HepG2 (cell line): ENCODE measurements around the gene NFATC3. TPM values are rescaled to one million over a fixed set of nuclear protein-coding genes. Genes with fewer than 3 reads are reported as not detected.

Experiments used
- ATF4 ChIP-seq, 2 experiments: fragments of 450-650 bp in 1 of 2; sonication (generic) in 1 of 2; formaldehyde crosslinking; IDR thresholded peaks; 2 replicates each; pipeline versions ENCODE4 v1.5.0 to v1.8.0; 2020 to 2022; ENCODE audit warnings: mild to moderate bottlenecking in 1 of 2, missing genetic modification reagents in 1 of 2
- ATF7-NPFF ChIP-seq: sonication (generic); formaldehyde crosslinking; IDR thresholded peaks from 2 replicates; pipeline ENCODE4 v1.8.1; 2023; ENCODE audit warnings: mild to moderate bottlenecking, low read depth, missing genetic modification reagents, moderate library complexity
- ELF1 ChIP-seq: sonication (generic); formaldehyde crosslinking; IDR thresholded peaks from 2 replicates; pipeline ENCODE4 v1.4.0; 2020; ENCODE audit warnings: missing genetic modification reagents
- MAX ChIP-seq: IDR thresholded peaks from 2 replicates; pipeline ENCODE4 v1.6.1; 2012; ENCODE audit warnings: inconsistent platforms
- PHF8 ChIP-seq: sonication (generic); formaldehyde crosslinking; IDR thresholded peaks from 2 replicates; pipeline ENCODE4 v1.5.0; 2020; ENCODE audit warnings: missing genetic modification reagents
- ZBTB25 ChIP-seq: IDR thresholded peaks from 2 replicates; pipeline ENCODE4 v1.6.1; 2018; ENCODE audit warnings: missing genetic modification reagents
- ZNF816 ChIP-seq: sonication (generic); formaldehyde crosslinking; IDR thresholded peaks from 2 replicates; pipeline ENCODE4 v1.8.0; 2022; ENCODE audit warnings: missing genetic modification reagents, mild to moderate bottlenecking, borderline replicate concordance
- ZSCAN31 ChIP-seq: sonication (generic); formaldehyde crosslinking; IDR thresholded peaks from 2 replicates; pipeline ENCODE4 v1.5.0; 2020; ENCODE audit warnings: low read depth, mild to moderate bottlenecking, missing genetic modification reagents
- polyA plus RNA-seq, 8 experiments: library from polyadenylated mRNA; depleted of rRNA in 3 of 8; stranded (reverse) in 7 of 8; unstranded in 1 of 8; fragments of >200 nt; fragmentation: Illumina TruSeq in 4 of 8; extraction: Trizol in 4 of 8; gene quantifications; 2 replicates each; pipeline versions ENCODE4 v1.2.1 to v1.2.3, GENCODE V29; 2011 to 2016; ENCODE audit warnings: low read depth in 4 of 8, missing spikeins in 1 of 8, mixed read lengths in 1 of 8; ENCODE audit not compliant: insufficient read depth in 1 of 8
- total RNA-seq, 5 experiments: library from RNA; depleted of rRNA; stranded (reverse); fragments of >200 nt; fragmentation: Illumina TruSeq; extraction: Trizol; gene quantifications; 2 replicates each; pipeline ENCODE4 v1.2.3, GENCODE V29; 2016; ENCODE audit warnings: low read depth in 1 of 5
- TF ChIP-seq, protein P1 (sequence below): sonication (generic); formaldehyde crosslinking; IDR thresholded peaks from 2 replicates; pipeline ENCODE4 v1.4.0; 2020; ENCODE audit warnings: mild to moderate bottlenecking, missing genetic modification reagents
- TF ChIP-seq, protein P2 (sequence below): sonication (generic); formaldehyde crosslinking; conservative IDR thresholded peaks from 2 replicates; pipeline ENCODE4 v1.4.0; 2020; ENCODE audit warnings: mild to moderate bottlenecking, missing genetic modification reagents, moderate library complexity
- TF ChIP-seq, protein P3 (sequence below): sonication (generic); formaldehyde crosslinking; IDR thresholded peaks from 2 replicates; pipeline ENCODE4 v1.9.0; 2022; ENCODE audit warnings: low read depth, missing genetic modification reagents
- TF ChIP-seq, protein P4 (sequence below): sonication (generic); formaldehyde crosslinking; IDR thresholded peaks from 2 replicates; pipeline ENCODE4 v1.4.0; 2020; ENCODE audit warnings: missing genetic modification reagents

Gene NFATC3
- total and polyA plus RNA-seq, 2 of the 13 experiments (the other 11 are each of a cell fraction or from before 2014, with no cell fraction given): 52.6 to 62.7 TPM

DNA sequence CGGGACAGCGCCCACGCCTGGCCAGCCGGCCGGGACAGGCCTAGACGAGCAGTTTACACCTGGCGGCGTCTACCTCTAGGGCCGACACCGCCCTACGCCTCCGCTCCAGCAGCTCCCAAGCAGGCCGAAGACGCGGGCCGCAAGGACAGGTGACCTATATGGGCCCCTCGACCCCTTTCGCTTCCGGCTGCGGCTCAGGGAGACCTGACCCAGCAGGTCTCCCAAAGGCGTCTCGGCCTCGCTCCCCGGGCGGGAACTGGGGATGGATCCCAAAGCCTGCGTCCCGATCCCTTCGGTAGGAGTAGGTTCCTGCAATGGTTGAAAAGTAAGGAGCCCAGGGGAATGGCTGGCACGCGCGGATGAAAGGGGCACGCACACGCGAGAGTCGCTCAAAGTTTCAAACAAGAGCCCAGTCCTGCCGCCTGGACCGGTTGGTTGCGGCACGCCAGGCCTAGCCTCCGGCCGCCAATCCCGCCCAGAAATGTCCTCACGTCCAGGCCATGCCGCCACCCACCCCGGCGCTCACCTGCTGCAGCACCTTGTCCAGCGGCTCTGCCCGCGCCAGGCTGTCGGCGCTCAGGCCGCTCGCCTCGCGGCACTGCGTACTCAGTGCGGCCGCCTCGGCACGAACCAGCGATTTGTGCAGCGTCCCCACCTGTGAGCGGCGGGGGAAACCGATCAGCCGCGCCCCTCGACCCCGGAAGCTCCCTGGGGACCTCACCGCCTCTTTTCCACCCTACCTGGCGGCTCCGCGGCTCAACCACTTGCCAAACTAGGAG, 150.1 kb downstream of the NFATC3 start (continued):
- TF ChIP-seq ZNF816 (CRISPR knock-in tag) (no peak; the same call in 1 of the 2 replicates), MAX (peak; percentile 72), ZSCAN31 (CRISPR knock-in tag) (0 out of 2 replicates have a peak, but pooled peaks have one; percentile 2), ZBTB25 (CRISPR knock-in tag) (no peak), ELF1 (CRISPR knock-in tag) (peak; percentile 64), ATF4 (CRISPR knock-in tag; IDR thresholded peaks at IDR 0.05) (no peak), ATF7-NPFF (peak; percentile 8; the same call in 1 of the 2 replicates), PHF8 (CRISPR knock-in tag) (peak; percentile 76)
- TF ChIP-seq, protein P1, sequence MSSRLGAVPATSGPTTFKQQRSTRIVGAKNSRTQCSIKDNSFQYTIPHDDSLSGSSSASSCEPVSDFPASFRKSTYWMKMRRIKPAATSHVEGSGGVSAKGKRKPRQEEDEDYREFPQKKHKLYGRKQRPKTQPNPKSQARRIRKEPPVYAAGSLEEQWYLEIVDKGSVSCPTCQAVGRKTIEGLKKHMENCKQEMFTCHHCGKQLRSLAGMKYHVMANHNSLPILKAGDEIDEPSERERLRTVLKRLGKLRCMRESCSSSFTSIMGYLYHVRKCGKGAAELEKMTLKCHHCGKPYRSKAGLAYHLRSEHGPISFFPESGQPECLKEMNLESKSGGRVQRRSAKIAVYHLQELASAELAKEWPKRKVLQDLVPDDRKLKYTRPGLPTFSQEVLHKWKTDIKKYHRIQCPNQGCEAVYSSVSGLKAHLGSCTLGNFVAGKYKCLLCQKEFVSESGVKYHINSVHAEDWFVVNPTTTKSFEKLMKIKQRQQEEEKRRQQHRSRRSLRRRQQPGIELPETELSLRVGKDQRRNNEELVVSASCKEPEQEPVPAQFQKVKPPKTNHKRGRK: 0 out of 2 replicates have a peak, but pooled peaks have one; percentile 15
- TF ChIP-seq, protein P2, sequence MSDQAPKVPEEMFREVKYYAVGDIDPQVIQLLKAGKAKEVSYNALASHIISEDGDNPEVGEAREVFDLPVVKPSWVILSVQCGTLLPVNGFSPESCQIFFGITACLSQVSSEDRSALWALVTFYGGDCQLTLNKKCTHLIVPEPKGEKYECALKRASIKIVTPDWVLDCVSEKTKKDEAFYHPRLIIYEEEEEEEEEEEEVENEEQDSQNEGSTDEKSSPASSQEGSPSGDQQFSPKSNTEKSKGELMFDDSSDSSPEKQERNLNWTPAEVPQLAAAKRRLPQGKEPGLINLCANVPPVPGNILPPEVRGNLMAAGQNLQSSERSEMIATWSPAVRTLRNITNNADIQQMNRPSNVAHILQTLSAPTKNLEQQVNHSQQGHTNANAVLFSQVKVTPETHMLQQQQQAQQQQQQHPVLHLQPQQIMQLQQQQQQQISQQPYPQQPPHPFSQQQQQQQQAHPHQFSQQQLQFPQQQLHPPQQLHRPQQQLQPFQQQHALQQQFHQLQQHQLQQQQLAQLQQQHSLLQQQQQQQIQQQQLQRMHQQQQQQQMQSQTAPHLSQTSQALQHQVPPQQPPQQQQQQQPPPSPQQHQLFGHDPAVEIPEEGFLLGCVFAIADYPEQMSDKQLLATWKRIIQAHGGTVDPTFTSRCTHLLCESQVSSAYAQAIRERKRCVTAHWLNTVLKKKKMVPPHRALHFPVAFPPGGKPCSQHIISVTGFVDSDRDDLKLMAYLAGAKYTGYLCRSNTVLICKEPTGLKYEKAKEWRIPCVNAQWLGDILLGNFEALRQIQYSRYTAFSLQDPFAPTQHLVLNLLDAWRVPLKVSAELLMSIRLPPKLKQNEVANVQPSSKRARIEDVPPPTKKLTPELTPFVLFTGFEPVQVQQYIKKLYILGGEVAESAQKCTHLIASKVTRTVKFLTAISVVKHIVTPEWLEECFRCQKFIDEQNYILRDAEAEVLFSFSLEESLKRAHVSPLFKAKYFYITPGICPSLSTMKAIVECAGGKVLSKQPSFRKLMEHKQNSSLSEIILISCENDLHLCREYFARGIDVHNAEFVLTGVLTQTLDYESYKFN (CRISPR knock-in tag): no peak
- TF ChIP-seq, protein P3, sequence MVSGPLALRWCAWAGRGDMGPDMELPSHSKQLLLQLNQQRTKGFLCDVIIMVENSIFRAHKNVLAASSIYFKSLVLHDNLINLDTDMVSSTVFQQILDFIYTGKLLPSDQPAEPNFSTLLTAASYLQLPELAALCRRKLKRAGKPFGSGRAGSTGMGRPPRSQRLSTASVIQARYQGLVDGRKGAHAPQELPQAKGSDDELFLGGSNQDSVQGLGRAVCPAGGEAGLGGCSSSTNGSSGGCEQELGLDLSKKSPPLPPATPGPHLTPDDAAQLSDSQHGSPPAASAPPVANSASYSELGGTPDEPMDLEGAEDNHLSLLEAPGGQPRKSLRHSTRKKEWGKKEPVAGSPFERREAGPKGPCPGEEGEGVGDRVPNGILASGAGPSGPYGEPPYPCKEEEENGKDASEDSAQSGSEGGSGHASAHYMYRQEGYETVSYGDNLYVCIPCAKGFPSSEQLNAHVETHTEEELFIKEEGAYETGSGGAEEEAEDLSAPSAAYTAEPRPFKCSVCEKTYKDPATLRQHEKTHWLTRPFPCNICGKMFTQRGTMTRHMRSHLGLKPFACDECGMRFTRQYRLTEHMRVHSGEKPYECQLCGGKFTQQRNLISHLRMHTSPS: peak; percentile 44; the same call in 1 of the 2 replicates
- TF ChIP-seq, protein P4, sequence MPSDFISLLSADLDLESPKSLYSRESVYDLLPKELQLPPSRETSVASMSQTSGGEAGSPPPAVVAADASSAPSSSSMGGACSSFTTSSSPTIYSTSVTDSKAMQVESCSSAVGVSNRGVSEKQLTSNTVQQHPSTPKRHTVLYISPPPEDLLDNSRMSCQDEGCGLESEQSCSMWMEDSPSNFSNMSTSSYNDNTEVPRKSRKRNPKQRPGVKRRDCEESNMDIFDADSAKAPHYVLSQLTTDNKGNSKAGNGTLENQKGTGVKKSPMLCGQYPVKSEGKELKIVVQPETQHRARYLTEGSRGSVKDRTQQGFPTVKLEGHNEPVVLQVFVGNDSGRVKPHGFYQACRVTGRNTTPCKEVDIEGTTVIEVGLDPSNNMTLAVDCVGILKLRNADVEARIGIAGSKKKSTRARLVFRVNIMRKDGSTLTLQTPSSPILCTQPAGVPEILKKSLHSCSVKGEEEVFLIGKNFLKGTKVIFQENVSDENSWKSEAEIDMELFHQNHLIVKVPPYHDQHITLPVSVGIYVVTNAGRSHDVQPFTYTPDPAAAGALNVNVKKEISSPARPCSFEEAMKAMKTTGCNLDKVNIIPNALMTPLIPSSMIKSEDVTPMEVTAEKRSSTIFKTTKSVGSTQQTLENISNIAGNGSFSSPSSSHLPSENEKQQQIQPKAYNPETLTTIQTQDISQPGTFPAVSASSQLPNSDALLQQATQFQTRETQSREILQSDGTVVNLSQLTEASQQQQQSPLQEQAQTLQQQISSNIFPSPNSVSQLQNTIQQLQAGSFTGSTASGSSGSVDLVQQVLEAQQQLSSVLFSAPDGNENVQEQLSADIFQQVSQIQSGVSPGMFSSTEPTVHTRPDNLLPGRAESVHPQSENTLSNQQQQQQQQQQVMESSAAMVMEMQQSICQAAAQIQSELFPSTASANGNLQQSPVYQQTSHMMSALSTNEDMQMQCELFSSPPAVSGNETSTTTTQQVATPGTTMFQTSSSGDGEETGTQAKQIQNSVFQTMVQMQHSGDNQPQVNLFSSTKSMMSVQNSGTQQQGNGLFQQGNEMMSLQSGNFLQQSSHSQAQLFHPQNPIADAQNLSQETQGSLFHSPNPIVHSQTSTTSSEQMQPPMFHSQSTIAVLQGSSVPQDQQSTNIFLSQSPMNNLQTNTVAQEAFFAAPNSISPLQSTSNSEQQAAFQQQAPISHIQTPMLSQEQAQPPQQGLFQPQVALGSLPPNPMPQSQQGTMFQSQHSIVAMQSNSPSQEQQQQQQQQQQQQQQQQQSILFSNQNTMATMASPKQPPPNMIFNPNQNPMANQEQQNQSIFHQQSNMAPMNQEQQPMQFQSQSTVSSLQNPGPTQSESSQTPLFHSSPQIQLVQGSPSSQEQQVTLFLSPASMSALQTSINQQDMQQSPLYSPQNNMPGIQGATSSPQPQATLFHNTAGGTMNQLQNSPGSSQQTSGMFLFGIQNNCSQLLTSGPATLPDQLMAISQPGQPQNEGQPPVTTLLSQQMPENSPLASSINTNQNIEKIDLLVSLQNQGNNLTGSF (CRISPR knock-in tag): peak; percentile 29; the same call in 1 of the 2 replicates
